Mucosa of stomach (tissue), 1 donor: ENCODE measurements around the gene TMEM219.
"Not testable (repeated sequence)": the region's sequence is repeated elsewhere in the genome, so short reads cannot be mapped to it uniquely, and the experiment has no call there.

Experiments used
- H3K27me3 ChIP-seq: one replicate; pipeline ENCODE4 v1.7.0; 2013; ENCODE audit warnings: mild to moderate bottlenecking, low read length; ENCODE audit not compliant: control insufficient read depth, insufficient read depth
- H3K36me3 ChIP-seq: one replicate; pipeline ENCODE4 v1.7.0; 2013; ENCODE audit warnings: low read length; ENCODE audit not compliant: control insufficient read depth, insufficient read depth
- H3K4me1 ChIP-seq: one replicate; pipeline ENCODE4 v1.7.0; 2013; ENCODE audit warnings: mild to moderate bottlenecking, low read length; ENCODE audit not compliant: control insufficient read depth, insufficient read depth
- H3K4me3 ChIP-seq: one replicate; pipeline ENCODE4 v1.7.0; 2013; ENCODE audit warnings: low read length
- H3K9ac ChIP-seq: one replicate; pipeline ENCODE4 v1.7.0; 2013; ENCODE audit warnings: mild to moderate bottlenecking, low read length, moderate library complexity
- H3K9me3 ChIP-seq: one replicate; pipeline ENCODE4 v1.7.0; 2013; ENCODE audit warnings: mild to moderate bottlenecking, low read length, moderate library complexity; ENCODE audit not compliant: control insufficient read depth
- donor health status: Pancreatic carcinoma.

Gene TMEM219

DNA sequence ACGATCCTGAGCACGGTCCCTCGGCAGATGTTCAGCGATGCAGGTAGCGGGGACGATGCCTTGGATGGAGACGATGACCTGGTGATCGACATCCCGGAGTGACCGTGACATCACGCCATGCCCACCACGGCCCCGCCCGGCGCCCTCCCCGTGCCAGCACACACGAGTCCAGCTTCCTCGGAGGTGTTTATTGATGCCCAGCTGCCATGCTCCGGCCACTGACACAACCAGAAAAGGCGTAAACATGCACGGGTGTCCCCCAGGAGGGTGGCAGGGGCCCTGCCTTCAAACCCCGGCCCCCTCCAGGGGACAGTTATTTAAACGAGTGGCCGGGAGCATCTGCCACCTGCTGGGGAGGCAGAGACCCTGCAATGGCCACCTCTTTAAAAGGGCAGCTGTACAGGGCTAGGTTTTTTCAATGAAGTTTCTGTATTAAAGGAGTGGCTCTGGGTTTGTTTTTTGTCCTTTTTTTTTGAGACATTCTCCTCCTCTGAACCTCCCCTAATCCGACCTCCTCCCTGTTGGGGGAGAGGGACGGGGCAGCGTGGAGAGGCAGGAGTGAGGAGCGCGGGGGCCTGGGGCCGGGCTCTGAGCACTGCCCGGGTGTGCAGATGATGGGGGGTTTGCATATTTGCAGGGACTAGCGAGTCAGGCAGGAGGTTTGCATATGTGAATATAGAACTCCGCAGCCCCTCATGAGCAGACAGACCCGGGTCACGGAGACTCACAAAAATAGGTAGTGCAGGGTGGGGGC, 43.6 kb downstream of the TMEM219 start:
- Histone ChIP-seq H3K9me3 (no peaks in the 10 kb centered on the region), H3K4me3 (no peak overlapping the region), H3K4me1 (peaks cover 8% of the 10 kb centered on the region), H3K27me3 (peaks cover 30% of the 10 kb centered on the region), H3K36me3 (no peaks in the 10 kb centered on the region), H3K9ac (no peak overlapping the region)

DNA sequence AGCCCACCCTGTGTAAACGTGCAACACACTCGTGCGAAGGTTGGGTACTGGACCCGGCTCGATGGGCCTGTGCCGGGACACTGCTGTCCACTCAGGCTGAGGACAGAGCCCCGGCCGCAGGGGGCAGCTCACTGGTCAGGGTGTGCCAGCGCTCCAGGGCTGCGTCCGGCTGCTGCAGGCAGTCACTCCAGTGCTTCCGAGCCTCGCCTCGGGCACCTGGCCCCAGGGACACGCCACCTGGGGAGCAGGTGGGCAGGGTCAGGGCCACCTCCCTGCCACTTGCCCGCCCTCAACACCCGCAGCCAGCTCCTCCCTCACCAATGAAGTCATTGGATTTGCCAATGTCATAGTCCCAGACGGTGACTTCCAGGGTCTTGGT, 44.2 kb downstream of the TMEM219 start:
- peaks cover 9% of the 10 kb centered on the region for H3K4me1 ChIP-seq
- no peaks in the 10 kb centered on the region for H3K9me3 ChIP-seq
- H3K4me3 ChIP-seq, result no peak overlapping the region
- peaks cover 32% of the 10 kb centered on the region for H3K27me3 ChIP-seq
- H3K9ac ChIP-seq, result no peak overlapping the region
- H3K36me3 ChIP-seq, result no peaks in the 10 kb centered on the region

DNA sequence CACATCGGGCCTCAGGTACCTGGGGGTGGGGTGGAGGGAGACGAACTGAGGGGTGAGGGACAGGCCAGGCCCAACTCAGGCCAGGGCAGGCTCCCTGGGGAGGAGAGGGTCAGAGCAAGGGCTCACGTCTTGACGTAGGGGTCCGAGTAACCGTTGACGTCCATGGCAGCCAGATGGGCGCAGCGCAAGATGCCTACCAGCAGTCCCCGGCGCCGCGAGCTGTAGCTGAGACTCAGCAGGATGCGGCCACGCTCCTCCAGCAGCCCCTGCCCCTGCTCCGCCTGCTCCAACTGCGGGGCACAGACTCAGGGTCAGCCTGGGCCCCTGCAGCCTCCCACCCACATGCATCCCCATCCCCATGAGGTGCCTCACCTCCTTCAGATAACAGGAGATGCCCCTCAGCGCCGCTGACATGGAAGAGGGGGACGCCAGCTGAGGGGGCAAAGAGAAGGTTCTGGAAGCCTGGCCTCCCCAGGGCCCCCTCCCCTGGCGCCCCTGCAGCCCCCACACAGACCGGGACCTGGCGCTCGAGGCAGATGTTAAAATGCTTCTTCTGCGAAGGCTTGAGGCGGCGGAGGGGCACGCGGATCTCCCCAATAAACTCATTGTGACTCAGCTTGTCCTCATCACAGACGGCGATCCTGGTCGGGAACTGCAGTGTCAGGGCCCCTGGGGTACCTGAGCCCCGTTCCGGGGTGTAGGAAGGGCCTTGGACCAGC, 44.9 kb downstream of the TMEM219 start:
- Histone ChIP-seq H3K36me3 (no peaks in the 10 kb centered on the region), H3K9ac (no peak overlapping the region), H3K4me1 (peaks cover 12% of the 10 kb centered on the region), H3K4me3 (no peak overlapping the region), H3K27me3 (peaks cover 37% of the 10 kb centered on the region), H3K9me3 (no peaks in the 10 kb centered on the region)

DNA sequence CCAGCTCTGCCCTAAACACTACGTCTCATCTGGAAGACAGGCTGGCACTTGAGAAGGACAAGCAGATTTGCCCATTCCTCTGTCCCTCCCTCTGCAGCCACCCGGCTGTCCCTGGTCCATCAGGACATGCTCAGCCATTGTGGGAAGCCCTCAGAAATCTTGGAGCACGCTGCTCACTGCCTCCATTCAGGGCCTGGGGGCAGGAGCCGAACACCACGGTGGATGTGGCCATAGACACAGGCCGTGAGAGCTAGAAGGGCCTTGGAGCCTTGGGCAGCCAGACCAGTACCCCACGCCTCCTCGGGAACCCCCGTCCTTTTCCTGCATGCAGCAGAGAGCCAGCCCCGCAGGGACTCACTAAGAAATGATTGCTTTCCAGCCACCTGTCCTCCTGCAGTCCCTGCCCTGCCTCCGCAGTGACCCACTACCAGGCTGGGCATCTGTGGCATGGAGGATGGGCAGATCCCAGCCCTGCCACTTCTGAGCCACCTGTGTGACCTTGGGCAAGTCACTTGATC, 45.6 kb downstream of the TMEM219 start:
- H3K27me3 ChIP-seq, result peaks cover 42% of the 10 kb centered on the region
- H3K9me3 ChIP-seq, result no peaks in the 10 kb centered on the region
- H3K4me1 ChIP-seq, result peaks cover 14% of the 10 kb centered on the region
- H3K36me3 ChIP-seq, result no peaks in the 10 kb centered on the region
- H3K4me3 ChIP-seq, result no peak overlapping the region
- H3K9ac ChIP-seq, result no peak overlapping the region

DNA sequence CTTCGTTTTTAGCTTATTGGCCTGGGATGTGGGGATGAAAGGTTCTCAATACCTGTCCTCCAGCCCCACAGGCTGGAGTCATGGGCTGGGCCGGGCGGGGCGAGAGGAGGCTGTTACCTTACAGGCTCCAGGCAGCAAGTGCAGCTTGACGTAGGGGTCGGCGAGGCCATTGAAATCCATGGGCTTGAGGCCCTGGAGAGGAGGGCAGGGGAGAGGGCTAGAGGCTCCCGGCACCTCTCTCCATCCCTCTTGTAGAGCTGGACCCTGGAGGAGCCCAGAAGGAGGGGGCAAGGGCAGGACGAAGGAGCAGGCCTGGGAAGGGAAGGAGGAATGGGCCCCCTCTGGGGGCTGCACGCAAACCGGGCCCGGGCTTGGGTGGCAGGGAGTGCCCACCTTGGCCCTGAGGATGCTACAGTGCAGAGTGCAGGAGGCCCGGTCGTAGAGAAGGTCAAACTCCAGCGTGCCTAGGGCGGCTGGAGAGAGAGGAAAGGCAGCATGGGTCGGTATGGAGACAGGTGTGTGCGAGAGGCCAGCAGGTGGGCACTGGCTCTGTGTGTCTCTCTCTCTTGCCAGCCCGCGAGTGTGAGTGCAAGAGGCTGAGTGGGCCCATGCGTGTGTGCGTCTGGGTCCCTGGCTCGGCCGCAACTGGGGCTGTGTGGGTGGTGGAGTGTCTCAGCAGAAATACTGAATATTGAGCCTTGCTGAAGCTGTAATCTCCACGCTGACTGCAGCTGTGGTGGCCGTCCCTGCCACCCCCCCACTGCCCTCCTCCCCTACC, 47.4 kb downstream of the TMEM219 start:
- H3K4me1 ChIP-seq, result peaks cover 14% of the 10 kb centered on the region
- H3K27me3 ChIP-seq, result peaks cover 42% of the 10 kb centered on the region
- H3K36me3 ChIP-seq, result no peaks in the 10 kb centered on the region
- H3K4me3 ChIP-seq, result no peak overlapping the region
- H3K9ac ChIP-seq, result no peak overlapping the region
- no peaks in the 10 kb centered on the region for H3K9me3 ChIP-seq

DNA sequence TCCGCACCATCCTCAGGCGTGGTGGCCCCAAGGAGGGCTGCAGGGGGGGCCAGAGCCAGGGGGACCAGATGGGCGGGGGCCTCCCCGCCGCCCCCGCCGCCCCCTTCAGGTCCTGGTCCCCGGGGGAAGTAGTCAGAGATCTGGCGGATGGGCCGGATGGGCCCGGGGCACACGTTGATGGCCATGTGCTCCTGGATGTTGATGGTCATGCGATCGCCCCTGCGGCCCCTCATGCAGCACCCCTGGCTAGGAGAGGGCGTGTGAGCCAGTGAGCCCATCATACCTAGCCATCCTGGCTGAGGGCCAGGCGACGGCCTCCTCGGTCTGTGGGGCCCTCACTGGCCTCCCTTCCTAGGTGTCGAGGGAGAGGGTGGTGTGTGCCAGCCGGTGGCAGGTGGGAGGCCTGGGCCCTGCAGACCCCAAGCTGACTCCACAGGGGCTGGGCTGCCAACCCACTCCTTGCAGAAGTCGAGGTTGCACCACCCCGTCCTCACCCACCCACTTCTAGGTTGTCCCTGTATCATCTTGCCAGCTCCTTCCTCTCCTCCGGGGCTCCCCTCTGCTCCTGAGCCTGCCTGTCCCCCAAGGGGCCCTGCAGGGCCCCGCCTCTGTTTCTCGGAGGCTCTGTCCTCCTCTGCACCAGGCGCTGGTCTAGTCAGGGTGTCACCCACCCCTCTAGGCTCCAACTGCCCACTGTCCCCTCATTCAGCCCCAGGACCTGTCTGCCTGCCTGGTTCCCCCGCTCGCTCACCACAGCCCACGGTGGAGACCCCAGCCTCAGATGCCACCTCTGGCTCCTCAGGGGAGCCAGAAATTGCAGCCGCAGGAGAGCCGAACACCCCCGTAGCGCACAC, 48.3 kb downstream of the TMEM219 start:
- Histone ChIP-seq H3K9me3 (no peaks in the 10 kb centered on the region), H3K4me3 (no peak overlapping the region), H3K4me1 (peaks cover 13% of the 10 kb centered on the region), H3K9ac (no peak overlapping the region), H3K27me3 (peaks cover 42% of the 10 kb centered on the region), H3K36me3 (no peaks in the 10 kb centered on the region)

DNA sequence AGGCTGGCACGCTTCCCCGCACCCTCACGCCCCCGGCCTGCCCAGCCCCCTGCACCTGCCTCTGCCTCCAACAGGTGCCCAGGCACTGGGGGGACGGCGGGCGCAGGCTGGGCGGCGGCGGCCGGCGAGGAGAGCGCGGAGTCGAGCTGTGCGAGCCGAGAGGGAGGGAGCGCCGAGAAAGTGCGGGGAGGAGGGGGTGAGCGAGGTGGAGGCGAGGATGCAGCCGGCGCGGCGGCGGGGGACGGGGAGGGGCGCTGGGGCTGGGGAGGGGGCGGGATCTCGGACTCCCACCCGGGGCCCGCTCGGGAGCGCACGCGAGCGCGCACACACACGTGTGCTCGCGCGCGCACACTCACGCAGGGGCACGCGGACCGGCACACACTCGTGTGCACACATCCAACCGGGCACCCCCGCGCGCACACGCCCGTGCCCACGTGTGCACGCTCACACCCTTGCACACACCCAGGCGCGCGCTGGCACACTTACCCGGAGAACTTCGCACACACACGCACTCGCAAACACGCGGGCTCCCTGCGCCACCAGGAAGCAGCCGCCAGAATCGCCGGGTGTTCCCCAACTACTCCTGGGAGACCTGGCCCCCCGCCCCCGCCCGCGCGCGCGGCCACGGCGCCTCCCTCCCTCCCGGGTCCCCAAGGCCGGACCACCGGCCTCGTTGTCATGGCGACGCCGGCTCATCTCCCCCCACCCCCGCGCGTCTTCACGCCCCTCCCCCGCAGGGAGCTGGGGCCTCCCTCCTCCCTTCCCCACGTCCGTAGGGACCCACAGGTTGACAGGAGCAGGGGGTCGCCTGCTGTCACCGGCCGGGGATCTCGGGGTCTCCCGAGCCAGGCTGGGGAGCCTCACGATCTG, 49.2 kb downstream of the TMEM219 start, which contains the start of gene DOC2A:
Gene DOC2A (minus strand): TSS at position 184 of the 870 bp plus-strand sequence. CDS start 805 bp downstream, outside the sequence.
- peaks cover 42% of the 10 kb centered on the region for H3K27me3 ChIP-seq
- no peaks in the 10 kb centered on the region for H3K36me3 ChIP-seq
- H3K9ac ChIP-seq, result no peak within 1 kb of the TSS
- H3K4me3 ChIP-seq, result no peak within 1 kb of the TSS
- peaks cover 10% of the 10 kb centered on the region for H3K4me1 ChIP-seq
- no peaks in the 10 kb centered on the region for H3K9me3 ChIP-seq

DNA sequence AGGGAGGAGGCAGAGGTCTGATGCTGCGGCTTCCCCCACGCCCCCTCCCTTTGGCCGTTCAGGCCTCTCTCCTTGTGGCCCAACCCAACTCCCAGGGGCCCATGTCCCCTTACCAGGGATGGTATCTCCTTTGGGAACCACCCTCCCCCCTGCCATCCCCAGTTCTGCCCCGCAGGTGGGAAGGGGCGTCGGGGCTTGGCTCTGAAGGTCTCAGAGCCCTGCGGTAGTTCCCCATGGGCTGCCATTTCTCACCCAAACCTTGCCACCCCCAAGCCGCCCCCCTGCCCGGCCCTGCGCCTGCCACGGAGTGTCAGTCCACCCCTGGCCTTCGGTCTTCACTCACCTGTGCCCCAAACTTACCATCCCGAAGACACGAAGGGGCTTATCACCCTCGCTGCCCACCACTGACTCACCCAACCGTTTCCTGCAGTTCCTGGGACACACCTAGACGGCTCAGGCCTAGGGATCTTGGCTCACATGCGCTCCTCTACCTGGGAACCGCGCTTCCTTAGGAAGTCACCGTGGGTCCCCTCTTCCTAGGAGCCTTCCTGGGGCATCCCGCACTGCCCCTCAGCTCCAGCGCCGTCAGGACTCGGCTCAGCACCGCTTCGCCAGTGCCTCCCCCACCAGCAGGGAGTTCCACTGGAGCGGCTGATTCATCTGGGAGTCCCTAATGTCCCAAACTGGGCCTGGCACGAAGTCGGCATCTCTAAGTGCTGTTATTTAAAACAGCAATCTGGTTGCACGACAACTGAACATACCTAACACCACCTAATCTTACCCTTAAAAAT, 50.0 kb downstream of the TMEM219 start:
- H3K27me3 ChIP-seq, result peaks cover 42% of the 10 kb centered on the region
- H3K9me3 ChIP-seq, result no peaks in the 10 kb centered on the region
- no peak overlapping the region for H3K9ac ChIP-seq
- no peak overlapping the region for H3K4me3 ChIP-seq
- H3K36me3 ChIP-seq, result no peaks in the 10 kb centered on the region
- H3K4me1 ChIP-seq, result peaks cover 10% of the 10 kb centered on the region

DNA sequence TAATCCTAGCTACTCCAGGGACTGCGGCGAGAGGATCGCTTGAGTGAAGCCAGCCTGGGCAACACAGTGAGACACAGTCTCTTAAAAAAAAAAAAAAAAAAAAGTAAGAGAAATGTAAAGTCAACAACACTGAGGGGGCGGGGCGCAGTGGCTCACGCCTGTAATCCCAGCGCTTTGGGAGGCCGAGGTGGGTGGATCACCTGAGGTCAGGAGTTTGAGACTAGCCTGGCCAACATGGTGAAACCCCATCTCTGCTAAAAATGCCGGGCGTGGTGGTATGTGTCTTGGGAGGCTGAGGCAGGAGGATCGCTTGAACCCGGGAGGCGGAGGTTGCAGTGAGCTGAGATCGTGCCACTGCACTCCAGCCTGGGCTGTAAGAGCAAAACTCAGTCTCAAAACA, 50.7 kb downstream of the TMEM219 start:
- H3K4me1 ChIP-seq, result peaks cover 10% of the 10 kb centered on the region
- H3K9me3 ChIP-seq, result not testable (repeated sequence)

DNA sequence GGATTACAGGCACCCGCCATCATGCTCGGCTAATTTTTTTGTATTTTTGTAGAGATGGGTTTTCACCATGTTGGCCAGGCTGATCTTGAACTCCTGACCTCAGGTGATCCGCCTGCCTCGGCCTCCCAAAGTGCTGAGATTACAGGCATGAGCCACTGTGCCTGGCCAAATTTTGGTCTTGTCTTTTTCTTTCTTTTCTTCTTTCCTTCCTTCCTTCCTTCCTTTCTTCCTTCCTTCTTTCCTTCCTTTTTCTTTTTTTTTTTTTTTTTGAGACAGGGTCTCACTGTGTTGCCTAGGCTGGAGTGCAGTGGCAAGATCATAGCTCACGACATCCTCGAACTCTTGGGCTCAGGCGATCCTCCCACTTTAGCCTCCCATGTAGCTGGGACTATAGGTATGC, 53.6 kb downstream of the TMEM219 start:
- not testable (repeated sequence) for H3K4me1 ChIP-seq, H3K36me3 ChIP-seq, H3K9ac ChIP-seq, H3K9me3 ChIP-seq, H3K4me3 ChIP-seq
- H3K27me3 ChIP-seq, result peaks cover 13% of the 10 kb centered on the region

More for the DNA sequence above, 50.7 kb downstream of the TMEM219 start:
- not testable (repeated sequence) for H3K9ac ChIP-seq, H3K36me3 ChIP-seq, H3K4me3 ChIP-seq
- peaks cover 39% of the 10 kb centered on the region for H3K27me3 ChIP-seq
